GM21737 (cell line): ENCODE data around the gene BMP7.

Experiments used
- ATAC-seq: cut with Tn5 transposase; IDR thresholded peaks from one replicate; pipeline ENCODE4 v1.9.1; 2021; ENCODE audit warnings: mild to moderate bottlenecking, moderate library complexity; ENCODE audit not compliant: unreplicated experiment

Gene BMP7

DNA sequence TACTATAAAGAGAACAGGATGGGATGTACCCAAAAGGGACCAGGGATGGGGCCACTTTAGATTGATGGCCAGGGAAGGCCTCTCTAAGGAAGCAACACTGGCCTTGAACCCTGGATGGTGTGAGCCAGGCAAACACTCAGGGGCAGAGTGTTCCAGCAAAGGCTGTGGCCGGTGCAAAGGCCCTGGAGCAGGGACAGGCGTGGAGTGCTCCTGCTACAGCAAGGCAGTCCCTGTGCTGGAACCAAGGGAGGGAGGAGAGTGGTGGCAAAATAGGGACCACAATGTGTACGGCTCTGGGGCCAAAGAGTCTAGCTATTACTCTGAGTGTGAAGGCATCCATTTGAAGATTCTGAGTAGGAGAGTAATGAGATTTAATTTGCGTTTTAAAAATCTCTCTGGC is 131.6 kb downstream of the BMP7 start:
- no peak for ATAC-seq

DNA sequence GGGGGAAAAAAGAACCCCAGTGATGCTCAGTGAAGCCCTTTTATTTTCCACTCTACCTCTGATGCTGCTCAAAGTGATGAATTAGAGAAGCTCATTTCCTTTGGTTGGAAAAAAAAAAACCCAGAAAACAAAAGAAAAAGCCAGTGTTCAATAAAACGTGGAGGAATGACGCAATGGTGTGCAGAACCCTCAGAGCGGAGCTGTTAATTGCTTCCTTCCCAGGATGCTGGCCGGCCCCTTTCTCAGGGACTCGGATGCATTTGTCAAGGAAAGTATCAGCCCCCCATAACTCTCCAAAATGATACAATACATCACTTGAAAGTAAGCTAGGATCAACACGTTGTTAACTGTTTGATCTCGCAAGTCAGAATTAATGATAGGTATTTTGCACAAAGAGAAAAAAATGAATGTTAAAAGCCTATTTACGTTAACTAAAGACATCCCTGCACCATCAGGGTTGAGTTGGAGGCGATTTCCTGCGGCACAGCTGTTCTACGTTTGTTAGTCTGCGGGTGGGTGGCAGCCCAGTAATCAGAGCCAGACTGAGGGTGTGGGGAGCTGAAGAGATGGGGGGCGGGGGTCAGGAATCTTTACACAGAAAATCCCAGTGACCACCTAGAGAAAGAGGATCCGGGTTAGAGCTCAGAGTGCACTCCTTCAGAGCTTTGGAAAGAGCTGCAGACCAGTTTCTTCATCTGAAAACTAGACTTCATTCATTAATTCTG is 132.4 kb downstream of the BMP7 start:
- ATAC-seq = no peak

DNA sequence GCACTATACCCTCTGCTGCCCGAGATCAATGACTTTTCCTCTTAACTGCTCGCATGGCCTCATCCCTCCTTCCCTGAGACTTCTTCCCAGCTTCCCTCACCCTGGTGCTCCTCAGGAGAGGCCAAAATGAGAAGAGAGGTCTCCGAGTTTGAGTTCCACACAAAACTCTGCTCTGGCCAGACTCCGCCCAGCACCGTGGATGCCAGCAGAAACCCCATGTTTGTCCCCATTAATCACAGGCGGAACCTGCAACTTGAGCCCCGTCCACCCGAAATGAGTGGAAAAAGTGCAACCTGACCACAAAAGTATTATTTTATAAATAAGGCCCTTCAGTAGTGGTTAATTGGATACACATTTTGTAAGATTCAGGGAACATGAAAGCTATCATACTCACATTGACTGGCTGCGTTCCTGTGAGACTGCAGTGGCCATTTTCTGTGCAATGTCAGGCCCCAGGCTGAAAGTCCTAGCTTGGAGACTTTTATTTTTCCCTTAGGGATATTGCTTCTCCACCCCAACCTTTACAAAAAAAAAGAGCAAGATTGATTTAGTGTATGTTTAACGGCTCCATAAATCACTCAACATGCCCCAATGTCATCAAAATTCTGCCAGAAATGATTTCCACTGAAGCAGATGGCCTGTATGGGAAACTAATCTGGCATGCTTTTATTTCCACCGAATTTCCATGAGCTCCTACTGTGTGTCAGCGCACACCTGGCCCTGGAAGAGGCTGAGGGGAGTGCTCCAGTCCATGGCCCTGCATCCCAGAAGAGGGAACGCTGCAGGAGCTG is 134.6 kb downstream of the BMP7 start:
- ATAC-seq = no peak

DNA sequence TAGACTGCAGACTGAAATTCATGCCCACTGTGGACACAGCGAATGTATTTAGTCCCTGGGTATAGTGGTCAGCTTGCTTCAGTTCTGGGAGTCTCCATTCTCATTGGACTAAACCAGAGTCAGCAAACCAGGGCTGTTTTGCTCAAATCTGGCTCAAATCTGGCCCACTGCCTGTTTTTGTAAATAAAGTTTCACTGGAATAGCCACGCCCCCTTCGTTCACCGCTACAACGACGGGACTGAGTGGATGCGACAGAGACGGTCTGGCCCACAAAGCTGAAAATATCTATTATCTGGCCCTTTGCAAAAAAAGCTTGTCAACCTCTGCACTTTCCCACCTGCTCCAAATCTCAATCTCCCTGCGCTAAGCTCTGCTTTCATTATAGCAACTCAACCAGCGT is 135.4 kb downstream of the BMP7 start:
- no peak for ATAC-seq

DNA sequence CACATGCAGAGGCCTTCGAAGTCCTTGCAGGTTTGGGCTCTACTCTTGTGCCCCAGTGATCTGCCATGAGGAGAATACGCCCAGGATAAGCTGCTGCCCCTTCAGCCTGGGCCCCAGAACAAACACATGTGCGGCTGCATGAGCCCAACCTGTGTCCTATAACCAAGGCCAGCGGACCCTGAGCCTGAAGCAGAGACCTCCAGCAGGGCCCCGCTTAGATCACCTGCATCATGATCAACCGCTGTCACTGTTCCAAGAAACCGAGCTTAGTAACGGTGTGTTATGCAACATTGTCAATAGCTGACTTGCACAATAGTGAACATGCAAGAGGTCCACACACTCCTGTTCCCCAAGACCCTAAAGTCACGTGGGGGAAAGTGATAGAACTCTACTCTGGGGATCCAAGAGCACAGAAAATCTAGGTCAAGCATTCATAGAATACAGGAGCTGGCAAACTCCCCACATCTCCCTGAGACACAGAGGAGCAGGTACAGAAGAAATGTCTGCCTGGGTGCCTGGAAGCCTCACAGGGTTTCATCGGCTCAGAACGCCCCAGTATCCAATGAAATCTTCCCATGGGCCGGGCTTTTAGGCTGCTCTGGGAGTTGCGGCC is 136.2 kb downstream of the BMP7 start:
- no peak for ATAC-seq

DNA sequence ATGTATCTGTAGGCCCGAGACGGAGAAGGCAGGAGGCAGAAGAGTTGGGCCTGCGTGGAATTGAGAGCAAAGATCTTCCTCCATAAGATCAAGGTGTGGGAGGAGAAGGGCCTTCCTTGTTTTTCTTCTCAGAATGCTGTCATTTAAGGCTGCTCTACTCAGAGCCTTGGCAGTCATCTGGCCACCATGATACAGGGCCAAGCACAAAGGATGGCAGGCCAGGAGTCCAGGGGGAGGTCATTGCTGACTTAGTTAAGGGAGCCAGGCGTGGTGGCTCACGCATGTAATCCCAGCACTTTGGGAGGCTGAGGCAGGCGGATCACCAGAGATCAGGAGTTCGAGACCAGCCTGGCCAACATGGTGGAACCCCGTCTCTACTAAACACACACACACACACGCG is 137.1 kb downstream of the BMP7 start:
- no peak for ATAC-seq

DNA sequence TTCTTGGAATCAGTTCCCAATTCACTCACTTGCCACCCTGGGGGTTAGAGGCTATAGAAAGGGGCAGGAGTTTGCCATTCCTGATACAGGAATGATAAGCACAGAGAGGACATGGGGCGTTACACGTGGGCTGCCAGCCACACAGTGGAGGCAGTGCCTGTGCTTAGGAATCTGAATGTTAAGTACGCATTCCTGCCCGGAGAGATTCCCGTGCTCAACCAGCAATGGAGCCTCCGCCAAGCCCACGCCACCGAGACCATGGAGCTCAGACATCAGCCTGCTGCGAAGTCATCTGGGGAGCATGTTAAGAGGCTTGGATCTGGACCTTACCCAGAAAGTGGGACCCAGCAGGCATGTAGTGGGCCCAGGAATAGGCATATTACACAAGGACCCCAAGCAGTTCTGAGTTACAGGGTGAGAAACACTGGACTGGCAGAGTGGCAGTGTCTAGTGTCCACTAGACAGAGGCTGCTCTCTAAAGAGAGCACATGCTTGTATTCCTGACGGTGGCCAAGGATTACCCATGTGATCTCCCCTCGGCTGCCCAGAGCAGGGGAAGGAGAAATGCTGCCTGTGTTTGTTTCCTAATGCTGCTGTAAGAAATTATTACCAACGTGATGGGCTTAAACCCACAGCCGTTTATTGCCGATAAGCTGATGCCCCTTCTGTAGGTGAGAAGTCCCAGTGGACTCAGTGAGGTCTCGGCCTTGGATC is 138.2 kb downstream of the BMP7 start:
- no peak for ATAC-seq

DNA sequence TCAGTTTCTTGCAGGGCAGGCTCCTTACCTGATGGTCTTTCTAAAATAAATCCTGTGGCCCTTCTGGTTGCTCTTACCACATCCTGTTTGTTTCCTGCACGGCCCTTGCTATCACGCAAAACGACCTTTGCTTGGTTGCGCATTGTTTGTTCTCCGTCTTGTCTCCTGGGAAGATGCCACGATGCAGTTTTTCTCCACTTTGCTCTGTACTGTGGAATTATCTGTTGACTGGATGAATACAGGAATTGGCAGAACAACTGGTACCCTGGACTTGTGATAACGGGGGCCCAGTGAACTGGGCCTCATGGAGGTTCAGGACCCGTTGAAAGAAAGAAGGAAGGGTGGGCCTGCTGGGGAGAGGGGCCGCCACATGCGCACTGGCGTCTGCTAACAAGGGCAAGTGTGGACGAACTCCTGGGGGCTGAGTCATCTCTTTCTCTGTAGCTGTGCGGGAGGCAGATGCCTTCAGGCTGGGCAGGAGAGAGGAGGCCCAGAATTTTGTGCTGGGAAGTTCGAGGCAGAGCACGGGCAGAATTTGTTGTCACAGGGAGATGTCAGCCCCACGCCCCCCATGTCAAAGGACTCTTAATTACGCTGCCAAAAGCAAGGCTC is 139.9 kb downstream of the BMP7 start:
- ATAC-seq = no peak

DNA sequence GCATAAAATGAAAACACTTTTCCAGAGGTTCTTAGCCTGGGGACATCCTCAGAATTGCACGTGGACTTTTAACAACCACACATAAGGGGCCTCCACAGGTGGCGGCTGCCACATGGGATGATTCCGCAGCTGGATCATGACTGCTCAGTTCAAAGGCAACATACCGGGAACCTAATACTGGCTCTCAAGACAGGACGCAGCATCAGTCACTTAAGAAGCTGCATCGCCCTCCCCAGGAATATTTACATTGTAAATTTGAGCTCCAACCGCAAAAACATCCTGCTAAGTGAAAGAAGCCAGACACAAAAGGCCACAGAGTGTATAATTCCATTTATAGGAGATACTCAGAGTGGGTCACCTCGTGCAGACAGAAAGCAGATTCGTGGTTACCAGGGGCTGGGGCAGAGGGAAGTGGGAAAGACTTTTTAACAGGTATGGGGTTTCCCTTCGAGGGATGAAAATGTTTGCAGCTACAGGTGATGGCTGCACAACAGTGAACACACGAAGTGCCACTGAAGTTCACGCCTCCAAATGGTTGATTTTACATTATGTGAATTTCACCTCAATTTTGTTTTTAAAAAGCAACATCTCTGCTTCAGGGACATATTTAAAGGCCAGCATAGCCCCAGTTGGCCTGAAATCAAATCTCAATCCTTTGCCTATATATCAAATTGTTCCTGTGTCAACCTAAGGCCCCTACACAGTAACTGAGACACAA is 141.5 kb downstream of the BMP7 start:
- ATAC-seq = no peak

DNA sequence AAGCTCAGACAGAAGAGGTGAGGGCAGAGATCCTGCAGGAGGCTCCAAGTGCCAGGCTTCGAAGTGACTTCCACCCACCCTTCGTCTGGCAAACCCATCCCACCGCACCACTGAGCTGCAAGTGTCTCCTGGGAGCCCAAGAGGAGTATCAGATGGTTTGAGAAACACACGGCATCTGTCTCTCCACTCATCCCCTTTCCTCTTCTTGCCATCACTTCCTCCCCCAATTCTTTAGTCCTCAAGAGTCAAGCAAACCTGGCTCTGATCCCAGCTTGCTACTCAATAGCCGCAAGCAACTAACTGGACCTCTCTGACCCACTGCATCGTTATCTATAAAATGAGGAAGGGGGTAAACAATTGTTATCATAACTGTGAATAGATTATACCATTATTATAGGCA is 142.1 kb downstream of the BMP7 start:
- no peak for ATAC-seq

DNA sequence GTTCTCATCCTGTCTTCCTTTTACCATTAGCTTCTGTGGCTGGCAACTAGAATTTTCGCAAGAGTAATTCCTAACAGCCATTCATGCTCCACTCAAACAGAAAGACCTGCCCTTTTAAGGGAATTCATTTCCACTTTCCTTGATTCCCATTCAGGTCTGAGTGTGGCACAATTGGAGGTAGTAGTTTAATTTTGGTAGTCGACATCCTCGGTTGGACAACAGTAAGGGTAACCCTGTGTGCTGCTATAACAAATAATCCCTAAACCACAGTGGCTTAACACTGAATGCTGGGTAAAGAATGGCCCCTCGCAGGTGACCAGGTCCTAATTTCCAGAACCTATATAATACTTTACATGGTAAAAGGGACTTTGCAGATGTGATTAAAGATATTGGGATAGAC is 142.9 kb downstream of the BMP7 start:
- ATAC-seq = no peak

DNA sequence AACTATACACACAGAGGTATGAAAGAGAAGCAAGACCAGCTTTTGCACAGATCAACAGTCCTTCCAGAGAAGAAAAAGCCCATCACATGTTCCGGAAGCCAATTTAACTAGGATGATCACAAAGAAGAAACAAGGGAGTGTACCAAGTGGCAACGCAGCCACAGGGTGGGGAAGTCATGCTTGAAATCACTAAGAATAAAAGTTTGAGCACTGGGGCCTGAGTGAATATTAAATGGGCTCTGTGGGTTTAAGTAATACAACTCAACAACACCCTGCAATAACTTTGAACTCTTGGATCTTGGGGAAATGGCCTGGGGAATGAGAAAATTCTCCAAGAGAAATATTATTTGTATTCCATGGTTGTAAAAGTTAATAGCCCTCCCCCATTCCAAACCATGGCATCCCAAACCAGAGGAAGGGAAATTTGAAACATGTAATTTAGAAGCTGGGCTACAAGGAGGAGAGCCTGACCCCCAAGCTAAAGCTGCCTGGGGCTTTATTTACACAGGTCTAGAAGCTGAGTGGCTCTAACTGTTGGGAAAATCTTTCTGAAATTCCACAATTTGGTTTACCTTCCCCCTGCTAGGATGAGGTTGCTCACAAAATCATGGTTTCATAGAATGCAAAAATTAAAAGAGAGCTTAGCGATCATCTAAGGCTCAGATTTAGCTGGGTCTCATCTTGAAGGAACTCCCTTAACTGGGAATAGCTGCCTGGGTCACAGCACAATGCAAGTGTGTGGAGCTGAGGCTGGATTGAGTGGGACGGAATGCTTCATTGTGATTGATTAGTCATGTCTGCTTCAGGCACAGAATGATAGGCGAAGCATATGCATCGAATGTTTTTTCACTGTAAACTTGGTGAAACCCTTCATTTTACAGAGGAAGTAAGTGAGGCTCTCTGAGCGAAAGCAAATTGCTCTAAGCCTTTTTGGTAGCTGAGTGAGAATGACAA is 143.6 kb downstream of the BMP7 start:
- no peak for ATAC-seq

DNA sequence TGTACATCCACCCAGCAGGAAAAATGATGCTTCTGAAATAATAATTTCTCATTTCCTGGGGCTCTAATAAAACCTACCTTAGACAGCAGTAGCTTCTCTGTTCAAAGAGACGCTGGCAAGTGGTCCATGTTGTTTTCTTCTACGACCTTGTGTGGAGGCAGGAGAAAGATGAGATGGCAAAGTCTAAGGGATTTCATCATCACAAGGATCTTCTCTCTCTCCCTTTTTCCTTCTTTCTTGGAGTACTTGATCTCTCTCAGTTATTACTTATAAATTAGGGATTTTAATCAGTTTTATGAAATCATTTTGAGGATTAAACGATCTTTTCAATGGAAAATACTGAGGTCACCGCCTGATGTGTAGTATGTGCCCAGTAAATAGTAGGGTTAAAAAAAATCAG is 147.5 kb downstream of the BMP7 start:
- no peak for ATAC-seq
